GM19043 (cell line): ENCODE measurements around the gene EVI5L.
"Not testable (repeated sequence)": the region's sequence is repeated elsewhere in the genome, so short reads cannot be mapped to it uniquely, and the experiment has no call there.

ENCODE experiments used
- ATAC-seq: cut with Tn5 transposase; IDR thresholded peaks from one replicate; pipeline ENCODE4 v1.9.1; 2021; ENCODE audit warnings: low read depth; ENCODE audit not compliant: unreplicated experiment

The EVI5L gene

DNA sequence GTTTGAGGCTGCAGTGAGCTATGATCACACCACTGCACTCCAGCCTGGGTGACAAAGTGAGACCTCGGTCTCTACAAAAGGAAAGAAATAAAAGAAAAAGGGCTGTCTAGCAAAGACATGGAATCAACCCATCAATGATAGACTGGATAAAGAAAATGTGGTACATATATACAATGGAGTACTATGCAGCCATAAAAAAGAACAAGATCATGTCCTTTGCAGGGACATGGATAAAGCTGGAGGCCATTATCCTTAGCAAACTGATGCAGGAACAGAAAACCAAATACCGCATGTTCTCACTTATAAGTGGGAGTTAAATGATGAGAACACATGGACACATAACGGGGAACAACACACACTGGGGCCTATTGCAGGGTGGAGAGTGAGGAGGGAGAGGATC, 14.0 kb upstream of the EVI5L start:
- ATAC-seq: not testable (repeated sequence)

DNA sequence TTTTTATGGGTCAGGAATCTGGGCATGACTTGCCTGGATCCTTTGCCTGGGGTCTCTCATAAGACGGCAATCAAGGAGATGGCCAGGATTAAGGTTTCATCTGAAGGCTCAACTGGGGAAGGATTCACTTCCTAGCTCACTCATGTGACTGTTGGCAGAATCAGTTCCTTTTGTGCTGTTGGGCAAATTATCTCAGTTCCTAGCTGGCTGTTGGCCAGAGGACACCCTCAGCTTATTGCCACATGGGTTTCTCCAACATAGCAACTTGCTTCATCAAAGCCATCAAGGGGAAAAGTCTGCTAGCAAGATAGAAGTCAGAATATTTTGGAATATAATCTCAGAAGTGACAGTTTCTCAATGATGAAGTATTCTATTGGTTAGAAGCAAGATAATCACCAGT, 12.2 kb upstream of the EVI5L start:
- ATAC-seq: no peak

DNA sequence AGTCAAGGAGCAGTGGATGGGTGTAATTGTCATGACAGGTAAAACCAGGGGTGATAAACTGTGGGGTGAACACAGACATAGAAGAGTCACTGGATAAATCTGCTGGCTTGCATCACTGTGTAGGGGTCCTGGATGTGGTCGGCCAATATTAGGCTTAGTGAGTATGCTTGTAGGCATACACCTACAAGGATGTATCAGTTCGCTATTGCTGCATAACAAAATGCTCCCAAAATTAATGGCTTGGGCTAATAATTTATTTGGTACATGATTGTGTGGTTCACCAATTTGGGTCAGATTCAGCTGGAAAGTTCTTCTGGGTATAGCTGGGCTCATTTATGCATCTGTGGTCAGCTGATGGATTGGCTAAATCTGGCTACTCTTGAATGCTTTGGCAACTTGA, 11.2 kb upstream of the EVI5L start:
- no peak for ATAC-seq

DNA sequence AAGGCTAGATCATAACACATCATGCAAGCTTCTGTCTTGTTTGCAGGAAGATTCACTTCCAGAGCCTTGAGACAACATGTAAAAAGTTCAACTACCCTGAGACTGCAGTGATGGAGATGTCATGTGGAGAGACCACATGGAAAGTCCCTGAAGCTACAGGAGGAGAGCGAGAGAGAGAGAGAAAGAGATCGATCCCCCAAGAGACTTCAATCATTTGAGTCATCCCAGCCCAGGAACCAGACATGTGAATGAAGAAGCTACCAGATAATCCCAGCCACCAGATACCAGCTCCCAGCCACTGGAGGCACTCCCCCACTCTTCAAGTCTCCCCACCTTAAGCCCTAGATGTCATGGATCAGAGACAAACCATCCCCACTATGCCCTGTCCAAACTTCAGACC, 10.7 kb upstream of the EVI5L start:
- no peak for ATAC-seq

DNA sequence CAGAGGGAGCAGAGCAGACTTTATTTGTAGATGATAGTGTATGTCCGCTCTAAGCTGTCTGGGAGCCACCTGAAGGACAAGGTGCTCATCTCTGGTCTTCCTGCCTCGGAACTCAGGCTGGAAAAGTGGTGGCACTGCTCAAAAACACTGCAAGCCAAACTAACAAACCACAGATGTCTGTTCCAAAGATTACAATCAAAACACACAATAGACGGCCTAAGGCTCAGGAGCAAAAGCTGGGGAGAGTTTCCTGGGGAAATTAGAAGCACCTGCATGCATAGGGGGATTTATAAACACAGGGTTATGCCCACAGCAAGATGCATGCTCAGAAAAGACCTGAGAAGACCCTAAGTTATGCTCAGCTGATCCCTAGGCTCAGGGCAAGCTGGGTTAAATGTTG, 9.4 kb upstream of the EVI5L start:
- no peak for ATAC-seq

DNA sequence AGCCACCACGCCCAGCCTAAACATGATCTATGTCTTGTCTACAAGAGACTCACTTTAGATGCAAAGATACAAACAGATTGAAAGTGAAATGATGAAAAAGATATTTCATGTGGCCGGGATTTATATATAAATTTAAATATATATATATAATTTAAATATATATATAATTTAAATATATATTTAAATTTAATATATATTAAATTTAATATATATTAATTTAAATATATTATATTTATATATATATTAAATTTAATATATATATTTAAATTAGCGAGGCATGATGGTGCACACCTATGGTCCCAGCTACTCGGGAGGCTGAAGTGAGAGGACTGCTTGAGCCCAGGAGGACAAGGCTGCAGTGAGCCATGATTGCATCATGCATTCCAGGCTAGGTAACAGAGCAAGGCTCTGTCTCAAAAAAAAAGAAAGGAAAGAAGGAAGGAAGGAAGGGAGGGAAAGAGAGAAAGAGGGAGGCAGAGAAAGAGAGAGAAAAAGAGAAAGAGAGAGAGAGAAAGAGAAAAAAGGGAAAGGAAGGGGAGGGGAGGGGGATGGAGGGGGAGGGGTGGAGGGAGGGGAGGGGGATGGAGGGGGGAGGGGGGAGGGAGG, 7.0 kb upstream of the EVI5L start:
- ATAC-seq: no peak

DNA sequence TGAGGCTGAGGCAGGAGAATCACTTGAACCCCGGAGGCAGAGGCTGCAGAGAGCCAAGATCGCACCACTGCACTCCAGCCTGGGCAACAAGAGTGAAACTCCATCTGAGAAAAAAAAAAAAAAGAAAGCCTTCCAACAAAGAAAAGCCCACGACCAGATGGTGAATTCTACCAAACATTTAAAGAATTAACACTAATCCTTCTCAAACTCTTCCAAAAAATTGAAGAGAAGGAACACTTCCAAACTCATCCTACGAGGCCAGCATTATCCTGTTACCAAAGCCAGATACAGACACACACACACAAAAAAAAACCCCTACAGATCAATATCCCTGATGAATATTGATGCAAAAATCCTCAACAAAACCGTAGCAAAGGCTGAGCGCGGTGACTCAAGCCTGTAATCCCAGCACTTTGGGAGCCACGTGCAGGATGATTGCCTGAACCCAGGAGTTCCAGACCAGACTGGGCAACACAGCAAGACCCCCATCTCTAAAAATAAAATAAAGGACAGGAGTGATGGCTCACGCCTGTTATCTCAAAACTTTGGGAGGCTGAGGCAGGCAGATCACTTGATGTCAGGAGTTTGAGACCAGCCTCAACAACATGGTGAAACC, 6.2 kb upstream of the EVI5L start:
- no peak for ATAC-seq

DNA sequence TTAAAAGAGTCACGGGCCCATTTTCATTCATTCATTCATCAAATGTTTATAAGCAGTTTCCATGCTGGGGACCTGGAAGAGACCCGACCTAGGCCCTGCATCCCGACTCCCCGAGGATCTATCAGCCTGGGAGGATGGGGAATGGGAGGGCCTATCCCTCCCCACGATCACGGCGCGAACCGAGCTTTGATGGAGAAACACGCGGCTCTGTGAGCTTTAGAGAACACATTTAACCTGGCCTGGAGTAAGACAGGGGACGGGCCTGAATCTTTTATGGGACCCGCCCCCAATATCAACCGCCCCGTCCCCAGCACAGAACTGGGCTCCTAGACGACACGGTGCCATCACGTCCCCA, 875 bp upstream of the EVI5L start:
- ATAC-seq: no peak

DNA sequence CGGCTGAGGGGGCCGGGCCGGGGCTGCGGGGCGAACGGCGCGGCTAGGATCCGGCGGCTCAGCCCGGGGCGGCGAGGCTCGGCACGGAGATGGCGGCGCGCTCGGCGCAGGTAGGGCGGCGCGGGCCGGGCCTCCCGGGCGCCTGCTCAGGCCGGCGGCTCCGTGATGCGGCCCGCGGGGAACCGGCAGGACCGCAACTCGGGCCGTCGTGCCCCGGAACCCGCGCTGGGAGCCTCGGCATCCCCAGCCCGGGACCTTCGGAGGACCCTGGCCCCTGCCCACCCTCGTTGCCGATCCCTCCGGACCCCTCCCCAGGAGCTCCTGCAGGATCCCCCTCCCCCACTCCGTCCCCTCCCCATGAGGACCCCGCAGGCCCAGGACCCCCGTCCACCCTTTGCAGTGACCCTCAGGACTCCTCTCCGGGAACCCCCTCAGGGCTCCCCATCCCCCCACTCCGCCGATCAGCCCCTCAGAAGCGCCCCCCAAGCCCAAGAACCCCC, 304 bp downstream of the EVI5L start:
- peak; percentile 5 for ATAC-seq

DNA sequence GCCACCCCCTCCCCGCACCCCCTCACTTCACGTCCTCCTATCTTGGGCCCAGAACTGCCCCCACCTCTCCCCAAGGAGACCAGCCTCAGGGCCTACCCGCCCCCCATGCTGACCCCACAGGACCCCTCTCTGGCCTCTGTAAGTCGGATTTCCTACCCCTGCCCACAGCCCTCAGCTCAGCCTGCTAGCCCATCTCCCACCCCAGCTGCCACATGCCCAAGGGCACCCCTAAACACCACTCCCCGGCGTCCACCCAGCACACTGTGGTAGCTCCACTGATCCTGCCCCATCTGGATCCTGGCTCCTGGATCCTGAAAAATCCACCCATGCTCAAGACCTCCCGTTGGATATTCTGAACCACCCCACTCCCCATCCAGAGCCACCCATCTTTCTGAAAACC, 805 bp downstream of the EVI5L start:
- ATAC-seq: no peak

DNA sequence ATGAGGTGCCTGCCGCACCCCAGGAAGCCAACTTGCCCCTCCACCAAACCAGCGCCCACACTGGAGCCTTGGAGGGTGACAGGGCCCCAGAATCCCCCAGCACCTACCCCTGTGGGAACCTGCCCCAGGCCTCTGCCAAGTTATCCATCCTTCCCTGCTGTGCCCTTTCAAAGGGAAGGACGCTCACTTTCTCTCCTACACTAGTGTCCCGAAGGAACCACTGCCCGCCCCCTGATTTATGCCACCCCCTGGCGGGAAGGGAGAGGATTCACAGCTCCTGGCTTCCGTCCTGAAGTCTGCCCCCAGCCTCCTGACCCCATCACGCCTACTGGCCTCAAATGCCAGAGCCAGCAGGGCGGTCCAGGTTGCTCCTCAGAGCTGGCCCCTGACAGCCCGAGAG, 1.4 kb downstream of the EVI5L start:
- ATAC-seq: no peak

DNA sequence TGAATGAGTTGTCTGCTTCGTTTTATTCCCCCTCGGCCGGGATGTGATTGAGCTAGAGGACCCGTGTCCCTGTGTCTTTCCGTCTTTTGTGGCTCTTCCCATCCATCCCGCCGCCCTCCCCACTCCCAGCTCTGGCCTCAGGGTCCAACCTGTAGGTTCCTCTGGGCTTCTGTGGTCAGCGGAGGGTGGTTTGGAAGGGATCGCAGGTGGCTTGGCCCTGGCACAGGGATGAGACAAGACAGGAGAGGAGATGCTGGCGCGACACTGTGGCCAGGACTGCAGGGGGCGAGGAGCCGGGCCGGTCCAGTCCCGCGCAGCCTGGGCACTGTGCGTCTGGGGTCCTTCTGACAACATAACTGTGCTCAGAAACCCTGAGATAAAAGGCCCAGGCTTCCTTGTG, 2.0 kb downstream of the EVI5L start:
- no peak for ATAC-seq

DNA sequence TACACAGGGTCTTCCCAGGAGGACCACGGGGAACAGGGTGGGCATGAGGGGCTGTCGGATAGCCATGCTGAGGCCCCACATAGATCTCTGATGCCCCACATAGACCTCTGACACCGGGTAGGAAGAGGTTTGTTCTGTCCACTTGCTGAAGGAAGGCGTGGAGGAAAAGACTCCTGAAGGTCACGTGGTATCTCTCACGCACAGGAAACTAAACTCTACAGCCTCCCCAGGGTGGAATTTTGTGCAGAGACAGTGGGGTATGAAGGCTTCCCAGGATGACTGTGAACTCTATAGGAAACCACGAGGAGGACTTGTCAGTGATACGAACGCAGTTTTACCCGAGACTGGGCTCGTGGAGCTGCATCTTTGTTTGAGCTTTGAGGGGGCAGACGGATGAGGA, 2.8 kb downstream of the EVI5L start:
- no peak for ATAC-seq

DNA sequence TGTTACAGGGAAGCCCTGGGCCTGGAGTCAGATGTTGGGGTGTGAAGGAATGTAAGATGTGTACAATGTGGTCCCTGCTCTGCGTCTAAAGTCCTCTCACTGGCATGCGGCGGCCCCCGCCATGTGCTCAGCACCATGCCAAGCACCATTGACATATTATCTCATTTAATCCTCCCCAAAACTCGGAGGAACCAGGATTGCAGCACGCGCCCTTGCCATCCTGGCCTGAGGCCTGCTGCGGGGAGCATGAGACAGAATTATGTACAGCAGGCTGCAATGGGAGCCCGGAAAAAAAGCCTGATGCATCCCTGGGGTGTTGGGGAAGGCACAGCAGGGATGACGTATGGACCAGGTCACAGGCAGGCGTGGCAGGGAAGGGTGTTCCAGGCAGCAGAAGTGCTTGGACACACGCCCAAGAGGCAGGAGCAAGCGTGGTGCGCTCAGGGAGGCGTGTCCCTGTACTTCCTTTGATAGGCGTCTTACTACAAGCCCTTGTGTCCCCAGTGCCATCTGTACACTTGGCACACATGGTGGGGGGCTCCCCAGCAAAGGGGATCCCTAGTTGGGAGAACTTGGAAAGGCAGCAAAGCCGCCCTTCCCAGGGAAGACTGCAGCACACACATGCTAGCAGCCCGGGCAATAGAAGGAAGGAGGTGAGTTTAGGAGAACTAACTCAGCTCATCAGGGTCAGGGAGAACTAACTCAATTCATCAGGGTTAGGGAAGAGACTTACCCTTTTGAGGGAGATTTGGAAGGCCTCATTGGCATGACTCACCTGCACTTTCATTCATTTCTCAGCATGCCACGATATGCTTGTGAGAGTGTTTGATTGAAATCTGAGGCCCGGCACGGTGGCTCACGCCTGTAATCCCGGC, 3.4 kb downstream of the EVI5L start:
- no peak for ATAC-seq

DNA sequence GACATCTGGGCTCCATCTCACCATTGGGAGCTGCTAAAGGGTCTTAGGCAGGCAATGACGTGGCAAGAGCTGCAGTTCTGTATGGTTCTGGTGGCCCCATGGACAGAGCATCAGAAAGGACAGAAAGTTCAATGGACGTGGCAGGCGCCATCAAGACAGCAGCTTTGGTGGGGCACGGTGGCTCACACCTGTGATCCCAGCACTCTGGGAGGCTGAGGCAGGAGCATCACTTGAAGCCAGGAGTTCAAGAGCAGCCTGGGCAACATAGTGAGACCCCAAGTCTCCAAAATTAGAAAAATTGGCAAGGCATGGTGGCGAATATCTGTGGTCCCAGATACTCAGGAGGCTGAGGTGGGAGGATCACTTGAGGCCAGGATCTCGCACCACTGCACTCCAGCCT, 9.5 kb downstream of the EVI5L start:
- no peak for ATAC-seq

DNA sequence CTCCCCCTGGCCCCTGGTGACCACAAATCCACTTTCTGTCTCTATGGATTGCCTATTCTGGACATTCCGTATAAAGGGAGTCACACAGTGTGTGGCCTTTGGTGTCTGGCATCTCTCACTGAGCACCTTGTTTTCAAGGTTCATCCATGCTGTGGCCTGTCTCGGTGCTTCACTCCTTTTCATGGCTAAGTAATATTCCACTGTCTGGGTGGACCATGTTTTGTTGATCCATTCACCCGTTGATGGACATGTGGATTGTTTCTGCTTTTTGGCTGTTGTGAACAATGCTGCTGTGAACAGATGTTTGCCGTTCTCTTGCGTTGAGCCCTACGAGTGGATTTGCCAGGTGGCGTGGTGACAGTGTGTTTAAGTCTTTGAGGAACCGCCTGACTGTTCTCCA, 10.6 kb downstream of the EVI5L start:
- no peak for ATAC-seq

DNA sequence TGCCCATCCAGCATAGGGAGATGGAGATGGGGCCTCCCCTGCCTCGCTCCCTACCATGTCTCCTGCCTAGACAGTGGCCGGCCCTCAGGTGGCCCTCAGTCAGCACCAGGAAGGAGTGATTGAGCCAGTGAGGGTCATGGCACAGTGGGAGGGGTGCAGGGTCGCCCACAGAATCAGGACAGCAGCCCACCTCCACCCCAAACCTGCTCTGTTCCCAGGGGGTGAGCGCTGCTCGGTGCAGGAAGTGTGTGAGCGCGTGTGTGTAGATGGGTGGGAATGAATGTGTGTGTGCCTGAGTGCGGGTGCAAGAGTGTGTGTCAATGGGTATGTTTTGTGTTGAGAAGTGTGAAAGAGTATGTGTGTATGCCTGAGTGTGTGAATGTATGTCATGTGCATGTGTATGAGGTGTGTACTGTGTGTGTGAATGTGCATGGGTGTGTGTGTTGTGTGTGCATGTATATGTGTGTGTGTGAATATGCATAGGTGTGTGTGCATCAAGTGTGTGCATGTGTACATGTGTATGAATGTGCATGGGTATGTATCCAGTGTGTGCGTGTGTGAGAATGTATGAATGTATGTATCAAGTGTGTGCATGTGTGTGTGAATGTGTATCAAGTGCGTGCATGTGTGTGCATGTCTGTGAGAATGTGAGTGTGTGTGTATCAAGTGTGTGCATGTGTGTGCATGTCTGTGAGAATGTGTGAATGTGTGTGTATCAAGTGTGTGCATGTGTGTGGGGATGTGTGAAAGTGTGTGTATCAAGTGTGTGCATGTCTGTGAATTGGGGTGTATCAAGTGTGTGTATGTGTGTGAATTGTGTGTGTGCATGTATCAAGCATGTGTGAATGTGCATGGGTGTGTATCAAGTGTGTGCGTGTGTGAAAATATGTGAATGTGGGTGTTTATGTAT, 12.0 kb downstream of the EVI5L start:
- ATAC-seq: no peak

DNA sequence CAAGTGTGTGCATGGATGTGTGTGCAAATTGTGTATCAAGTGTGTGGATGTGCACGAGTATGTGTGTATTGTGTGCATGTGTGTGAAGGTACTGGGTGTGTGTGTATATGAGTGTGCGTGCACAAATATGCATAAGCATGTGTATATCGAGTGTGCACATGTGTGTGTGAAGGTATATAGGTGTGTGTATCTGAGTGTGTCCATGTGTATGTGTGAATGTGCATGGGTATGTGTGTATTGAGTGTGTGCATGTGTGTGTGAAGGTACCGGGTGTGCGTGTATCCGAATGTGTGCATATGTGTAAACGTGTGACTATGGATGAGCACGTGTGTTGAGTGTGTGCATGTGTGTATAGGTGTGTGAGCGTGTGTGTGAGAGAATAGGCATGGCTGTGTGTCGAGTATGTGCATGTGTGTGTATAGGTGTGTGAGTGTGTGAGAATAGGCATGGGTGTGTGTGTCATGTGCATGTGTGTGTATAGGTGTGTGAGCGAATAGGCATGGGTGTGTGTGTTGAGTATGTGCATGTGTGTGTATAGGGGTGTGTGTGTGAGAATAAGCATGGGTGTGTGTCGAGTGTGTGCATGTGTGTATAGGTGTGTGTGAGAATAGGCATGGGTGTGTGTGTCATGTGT, 12.8 kb downstream of the EVI5L start:
- no peak for ATAC-seq

DNA sequence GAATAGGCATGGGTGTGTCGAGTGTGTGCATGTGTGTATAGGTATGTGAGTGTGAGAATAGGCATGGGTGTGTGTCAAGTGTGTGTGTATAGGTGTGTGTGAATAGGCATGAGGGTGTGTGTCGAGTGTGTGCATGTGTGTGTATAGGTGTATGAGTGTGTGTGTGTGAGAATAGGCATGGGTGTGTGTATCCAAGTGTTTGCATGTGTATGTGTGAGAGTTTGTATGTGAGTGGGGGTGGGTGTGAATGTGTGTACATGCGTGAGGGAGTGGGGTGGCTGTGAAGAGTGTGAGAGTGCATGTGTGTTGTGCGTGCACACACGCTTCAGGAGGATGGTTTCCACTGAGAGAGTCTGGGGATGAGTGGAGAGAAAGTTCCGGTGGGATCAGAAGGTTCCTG, 13.5 kb downstream of the EVI5L start:
- no peak for ATAC-seq

DNA sequence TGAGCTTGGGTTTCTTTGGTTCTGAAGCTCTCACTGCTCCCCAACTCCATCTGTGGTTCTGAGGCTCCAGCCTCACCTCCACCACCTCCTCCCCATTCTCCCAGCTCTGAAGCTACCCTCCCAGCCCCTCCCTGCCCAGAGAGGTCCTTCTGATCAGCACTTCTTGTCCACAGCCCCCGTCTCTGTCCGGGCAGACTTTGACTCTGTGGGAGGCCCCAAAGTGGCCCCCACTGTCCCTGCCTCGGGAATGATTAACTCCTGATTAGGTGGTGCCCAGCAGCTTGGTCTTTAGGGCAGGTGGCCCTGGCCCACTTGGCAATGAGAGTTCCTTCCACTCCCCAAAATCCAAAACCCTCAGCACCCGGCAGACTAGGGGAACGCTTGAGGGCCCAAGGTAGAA, 14.4 kb downstream of the EVI5L start:
- ATAC-seq: no peak
